ENCODE data around the gene ULK2.

DNA sequence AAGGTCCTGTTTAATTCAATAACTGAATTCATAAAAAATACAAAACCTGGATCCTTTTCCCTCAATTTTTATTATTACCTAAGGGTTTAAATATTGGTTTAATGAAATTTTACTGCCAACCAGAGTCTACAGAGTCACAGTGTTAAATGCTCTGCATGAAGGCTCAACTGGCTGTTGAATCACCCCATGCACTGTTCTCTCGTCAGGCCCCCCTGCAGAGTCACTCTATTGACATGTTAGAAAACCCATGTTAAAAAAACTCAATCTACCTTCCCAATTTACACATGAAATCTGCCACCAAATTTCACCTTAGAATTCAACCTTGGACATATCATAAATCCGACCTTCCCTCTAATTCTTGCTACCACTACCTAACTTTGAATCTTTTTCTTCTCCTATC, 43.3 kb upstream of the ULK2 start:
- TF ChIP-seq SUZ12 (IDR thresholded peaks at IDR 0.05) (no peak), CTBP1 (IDR thresholded peaks at IDR 0.05; ENCODE audit: borderline replicate concordance) (no peak), HDGF (IDR thresholded peaks at IDR 0.05; ENCODE audit: borderline replicate concordance) (no peak), L3MBTL2 (conservative IDR thresholded peaks at IDR 0.05) (no peak), ZNF384 (IDR thresholded peaks at IDR 0.05) (no peak), ELF4 (IDR thresholded peaks at IDR 0.05) (no peak)

Measured in HEK293T (cell line).